Retinal pigment epithelial cell (primary cell): ENCODE results near the gene ISG15.
"Not testable (repeated sequence)": the region's sequence is repeated elsewhere in the genome, so short reads cannot be mapped to it uniquely, and the experiment has no call there.

Experiments
- DNase-seq: peaks from one replicate; pipeline ENCODE4 v3.0.0-alpha.2; 2010; ENCODE audit warnings: low read depth
- H3K4me3 ChIP-seq: 2 replicates; pipeline ENCODE4 v1.5.1; 2011; ENCODE audit warnings: mild to moderate bottlenecking, low read length, control low read depth, moderate library complexity
- TF ChIP-seq, protein P1 (sequence below): conservative IDR thresholded peaks from 2 replicates; pipeline ENCODE4 v1.5.1; 2011; ENCODE audit warnings: low read depth, low read length, control low read depth, inconsistent platforms

The ISG15 gene

DNA sequence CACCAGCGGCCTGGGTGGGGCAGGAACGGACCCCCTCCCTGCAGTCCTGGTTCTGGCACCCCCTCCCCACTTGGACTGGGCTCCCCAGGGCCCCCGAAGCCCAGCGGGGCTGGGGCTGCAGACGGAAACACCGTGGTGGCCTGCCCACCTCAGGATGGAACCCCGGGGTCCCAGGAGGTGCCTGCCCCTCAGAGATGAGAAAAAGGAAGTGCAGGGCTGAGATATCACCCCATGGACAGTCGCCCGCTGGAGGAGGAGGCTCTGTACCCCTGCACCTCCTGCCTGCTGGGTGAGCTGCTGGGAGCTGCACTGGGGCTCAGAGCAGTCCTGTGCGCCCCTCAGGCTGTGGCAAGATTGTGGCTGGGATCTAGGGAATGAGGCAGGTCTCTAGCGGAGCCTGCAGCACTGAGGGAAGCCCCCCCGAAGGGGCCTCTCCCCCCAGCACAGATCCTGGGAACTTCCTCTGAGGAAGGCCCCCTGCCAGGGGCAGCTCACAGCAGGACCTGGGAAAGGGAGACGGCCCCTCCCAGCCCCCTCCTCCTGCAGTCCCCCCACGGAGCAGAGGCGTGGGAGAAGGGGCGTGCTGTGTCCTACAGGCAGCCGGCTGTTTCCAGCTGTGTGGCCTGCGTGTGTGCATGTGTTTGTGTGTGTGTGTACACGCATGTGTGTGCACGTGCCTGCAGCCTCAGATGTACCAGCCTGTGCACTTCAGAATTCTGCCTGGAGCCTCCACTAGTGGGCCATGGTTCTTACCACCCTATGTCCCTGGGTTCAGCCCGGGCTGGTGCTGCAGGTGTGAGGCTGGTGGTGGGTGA, 13.5 kb downstream of the ISG15 start:
- no peak overlapping the region for H3K4me3 ChIP-seq
- no peak for DNase-seq
- TF ChIP-seq, protein P1, sequence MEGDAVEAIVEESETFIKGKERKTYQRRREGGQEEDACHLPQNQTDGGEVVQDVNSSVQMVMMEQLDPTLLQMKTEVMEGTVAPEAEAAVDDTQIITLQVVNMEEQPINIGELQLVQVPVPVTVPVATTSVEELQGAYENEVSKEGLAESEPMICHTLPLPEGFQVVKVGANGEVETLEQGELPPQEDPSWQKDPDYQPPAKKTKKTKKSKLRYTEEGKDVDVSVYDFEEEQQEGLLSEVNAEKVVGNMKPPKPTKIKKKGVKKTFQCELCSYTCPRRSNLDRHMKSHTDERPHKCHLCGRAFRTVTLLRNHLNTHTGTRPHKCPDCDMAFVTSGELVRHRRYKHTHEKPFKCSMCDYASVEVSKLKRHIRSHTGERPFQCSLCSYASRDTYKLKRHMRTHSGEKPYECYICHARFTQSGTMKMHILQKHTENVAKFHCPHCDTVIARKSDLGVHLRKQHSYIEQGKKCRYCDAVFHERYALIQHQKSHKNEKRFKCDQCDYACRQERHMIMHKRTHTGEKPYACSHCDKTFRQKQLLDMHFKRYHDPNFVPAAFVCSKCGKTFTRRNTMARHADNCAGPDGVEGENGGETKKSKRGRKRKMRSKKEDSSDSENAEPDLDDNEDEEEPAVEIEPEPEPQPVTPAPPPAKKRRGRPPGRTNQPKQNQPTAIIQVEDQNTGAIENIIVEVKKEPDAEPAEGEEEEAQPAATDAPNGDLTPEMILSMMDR = no peak

- no peak overlapping the region for H3K4me3 ChIP-seq
- TF ChIP-seq, protein P1 = no peak
- DNase-seq = no peak
Measured at GRCh38 chr1:1027791-1028190, 14.5 kb downstream of the ISG15 start.

- not testable (repeated sequence) for H3K4me3 ChIP-seq, DNase-seq
Measured at GRCh38 chr1:1030867-1031658, 17.8 kb downstream of the ISG15 start.

GRCh38 chr1:1031659-1032235, 18.4 kb downstream of the ISG15 start:
- TF ChIP-seq, protein P1 = no peak
- no peak for DNase-seq
- H3K4me3 ChIP-seq = no peak overlapping the region

DNA sequence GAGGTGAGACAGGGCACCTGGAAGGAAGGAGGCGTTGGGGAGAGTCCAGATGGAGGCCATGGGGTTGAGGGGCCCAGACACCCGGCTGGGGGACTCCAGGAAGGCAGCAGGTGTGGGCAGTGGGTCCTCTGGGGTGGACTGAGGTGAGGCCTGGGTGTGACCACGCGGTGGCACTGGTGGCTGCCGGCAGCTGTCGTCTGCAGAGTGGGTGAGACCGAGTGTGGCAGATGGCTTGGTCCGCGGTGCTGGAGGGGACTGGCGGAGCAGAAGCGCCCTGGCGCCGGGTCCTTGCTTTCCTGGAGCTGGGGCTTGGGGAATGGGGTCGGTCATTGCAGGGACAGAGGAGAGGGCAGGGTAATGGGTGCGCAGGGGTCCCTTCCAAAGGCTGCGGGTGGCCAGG, 19.1 kb downstream of the ISG15 start:
- no peak for DNase-seq
- TF ChIP-seq, protein P1 = no peak
- H3K4me3 ChIP-seq = no peak overlapping the region

DNA sequence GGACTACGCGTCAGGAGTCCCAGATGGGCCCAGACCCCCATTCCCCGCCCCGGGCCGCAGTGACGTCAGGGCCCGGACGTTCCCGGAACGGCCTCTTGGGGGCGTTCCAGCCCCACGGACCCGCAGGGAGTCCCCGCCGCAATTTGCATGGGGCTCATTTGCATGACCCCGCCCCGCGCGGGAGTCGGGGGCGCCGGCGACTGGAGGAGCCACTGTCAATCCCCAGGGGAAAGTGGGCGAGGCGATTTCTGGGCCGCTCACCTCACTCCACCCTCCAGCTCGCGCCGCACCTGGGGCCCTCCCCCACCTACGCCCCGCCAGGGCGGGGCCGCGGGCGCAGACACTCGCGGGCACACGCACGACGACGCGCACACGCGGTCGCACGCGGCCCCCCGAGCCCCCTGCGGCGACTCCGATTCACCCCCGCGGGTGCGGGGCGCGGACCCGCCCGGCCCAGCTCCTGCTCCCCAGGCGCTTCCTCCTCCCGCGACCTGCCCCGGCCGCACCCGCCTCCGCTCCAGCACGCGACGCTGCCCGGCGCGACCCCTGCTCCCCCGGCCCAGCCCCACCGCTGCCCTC, 19.8 kb downstream of the ISG15 start:
- peak; percentile 47 for DNase-seq
- H3K4me3 ChIP-seq = peak overlapping the region; percentile 15
- TF ChIP-seq, protein P1 = peak; percentile 75

DNA sequence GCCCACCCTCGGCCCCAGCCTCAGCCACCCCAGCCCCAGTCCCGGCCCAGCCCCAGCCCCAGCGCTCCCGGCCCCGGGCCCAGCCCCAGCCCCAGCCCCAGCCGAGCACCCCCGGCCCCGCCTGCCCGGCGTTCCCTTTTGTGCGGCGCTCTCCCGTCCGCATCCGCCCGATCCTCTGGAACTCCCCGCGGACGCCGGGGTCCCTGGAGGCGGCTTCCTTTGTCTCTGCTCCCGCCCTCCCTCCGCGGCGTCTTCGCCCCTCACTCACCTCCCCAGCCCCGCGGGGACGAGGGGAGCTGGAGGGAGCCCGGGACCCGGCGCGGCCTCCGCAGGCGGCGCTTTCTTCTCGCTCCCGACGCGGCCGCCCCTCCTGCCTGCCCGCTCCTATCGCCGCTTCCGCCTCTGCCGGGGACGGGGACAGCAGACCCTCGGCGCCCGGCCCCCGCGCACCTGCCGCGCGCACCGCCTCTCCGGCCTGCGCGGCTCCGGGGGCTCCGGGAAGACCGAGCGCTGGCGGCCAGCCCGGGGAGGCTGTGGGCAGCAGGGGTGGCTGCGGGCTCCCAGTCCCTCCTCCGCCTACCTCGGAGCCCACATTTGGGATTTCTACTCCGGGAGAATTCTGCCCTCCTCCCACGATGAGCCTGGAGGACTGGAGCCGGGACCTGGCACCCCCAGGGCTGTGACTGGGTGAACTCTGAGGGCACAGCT, 20.6 kb downstream of the ISG15 start:
- no peak overlapping the region for H3K4me3 ChIP-seq
- TF ChIP-seq, protein P1 = no peak
- DNase-seq = no peak
